Ascending aorta (tissue), 2 donors: ENCODE results near the gene NTS. TPM values are rescaled to one million over a fixed set of nuclear protein-coding genes. Genes with fewer than 3 reads are reported as not detected.

Source experiments
- DNase-seq, 2 donors: peaks; one replicate each; pipeline ENCODE4 v3.0.0-alpha.2; 2019; ENCODE audit warnings: low spot score in 2 of 2
- H3K27ac ChIP-seq, 2 donors: fragments of 200-600 bp; sonication (generic); one replicate each; pipeline ENCODE4 v1.5.1; 2016 to 2017; ENCODE audit warnings: mild to moderate bottlenecking in 1 of 2
- H3K27me3 ChIP-seq: fragments of 200-600 bp; sonication (generic); one replicate; pipeline ENCODE4 v1.5.1; 2017
- H3K36me3 ChIP-seq, 2 donors: fragments of 200-600 bp; sonication (generic); one replicate each; pipeline ENCODE4 v1.5.1; 2016
- H3K4me1 ChIP-seq, 2 donors: fragments of 200-600 bp; sonication (generic); one replicate each; pipeline ENCODE4 v1.5.1; 2016 to 2017; ENCODE audit warnings: mild to moderate bottlenecking in 1 of 2
- H3K4me3 ChIP-seq, 2 donors: fragments of 200-600 bp; sonication (generic); one replicate each; pipeline ENCODE4 v1.5.1; 2016 to 2017; ENCODE audit warnings: mild to moderate bottlenecking in 1 of 2
- H3K9me3 ChIP-seq, 2 donors: fragments of 200-600 bp; sonication (generic); one replicate each; pipeline ENCODE4 v1.5.1; 2016
- intact Hi-C: fragments of 100-400 bp; cut with DNase I; formaldehyde crosslinking; loops from one replicate; pipeline ENCODE4 v1.15.1; 2023
- total RNA-seq: library from RNA; depleted of rRNA; stranded (reverse); fragments of >200 nt; gene quantifications from one replicate; pipeline ENCODE4 v1.1.0, GENCODE V29; 2016
- TF ChIP-seq, protein P1 (sequence below), 3 experiments: fragments of 200-600 bp in 2 of 3; fragments of 450-650 bp in 1 of 3; sonication (generic) in 2 of 3; IDR thresholded peaks; one replicate each; pipeline ENCODE4 v1.5.1; 2016 to 2019; ENCODE audit warnings: antibody characterized with exemption in 3 of 3, mild to moderate bottlenecking in 1 of 3, moderate library complexity in 1 of 3

The NTS gene, protein sequence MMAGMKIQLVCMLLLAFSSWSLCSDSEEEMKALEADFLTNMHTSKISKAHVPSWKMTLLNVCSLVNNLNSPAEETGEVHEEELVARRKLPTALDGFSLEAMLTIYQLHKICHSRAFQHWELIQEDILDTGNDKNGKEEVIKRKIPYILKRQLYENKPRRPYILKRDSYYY
- not detected for total RNA-seq

DNA sequence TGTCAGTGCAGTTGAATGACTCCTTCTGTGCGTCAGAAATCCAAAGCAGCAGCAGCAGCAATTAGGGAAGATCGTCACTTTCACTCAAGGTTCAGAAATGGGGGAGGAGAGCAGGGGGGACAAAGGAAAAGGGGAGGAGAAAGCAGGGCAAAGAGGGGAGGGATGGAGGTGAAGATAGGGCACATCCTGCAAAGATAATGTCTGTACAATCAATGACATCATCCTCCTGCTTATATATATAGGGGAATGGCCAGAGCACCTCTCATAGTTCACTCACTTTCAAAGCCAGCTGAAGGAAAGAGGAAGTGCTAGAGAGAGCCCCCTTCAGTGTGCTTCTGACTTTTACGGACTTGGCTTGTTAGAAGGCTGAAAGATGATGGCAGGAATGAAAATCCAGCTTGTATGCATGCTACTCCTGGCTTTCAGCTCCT, at the start of gene NTS:
Gene NTS, plus strand, starts transcription at position 265 of the 431 bp plus-strand sequence. Its CDS starts 109 bp downstream, at position 374.
- Histone ChIP-seq H3K27me3 (no peaks in the 10 kb centered on the region), H3K9me3 (no peaks in the 10 kb centered on the region), H3K4me1 (no peaks in the 10 kb centered on the region), H3K36me3 (no peaks in the 10 kb centered on the region), H3K4me3 (no peak within 1 kb of the TSS), H3K27ac (no peak within 1 kb of the TSS)
- TF ChIP-seq, protein P1, sequence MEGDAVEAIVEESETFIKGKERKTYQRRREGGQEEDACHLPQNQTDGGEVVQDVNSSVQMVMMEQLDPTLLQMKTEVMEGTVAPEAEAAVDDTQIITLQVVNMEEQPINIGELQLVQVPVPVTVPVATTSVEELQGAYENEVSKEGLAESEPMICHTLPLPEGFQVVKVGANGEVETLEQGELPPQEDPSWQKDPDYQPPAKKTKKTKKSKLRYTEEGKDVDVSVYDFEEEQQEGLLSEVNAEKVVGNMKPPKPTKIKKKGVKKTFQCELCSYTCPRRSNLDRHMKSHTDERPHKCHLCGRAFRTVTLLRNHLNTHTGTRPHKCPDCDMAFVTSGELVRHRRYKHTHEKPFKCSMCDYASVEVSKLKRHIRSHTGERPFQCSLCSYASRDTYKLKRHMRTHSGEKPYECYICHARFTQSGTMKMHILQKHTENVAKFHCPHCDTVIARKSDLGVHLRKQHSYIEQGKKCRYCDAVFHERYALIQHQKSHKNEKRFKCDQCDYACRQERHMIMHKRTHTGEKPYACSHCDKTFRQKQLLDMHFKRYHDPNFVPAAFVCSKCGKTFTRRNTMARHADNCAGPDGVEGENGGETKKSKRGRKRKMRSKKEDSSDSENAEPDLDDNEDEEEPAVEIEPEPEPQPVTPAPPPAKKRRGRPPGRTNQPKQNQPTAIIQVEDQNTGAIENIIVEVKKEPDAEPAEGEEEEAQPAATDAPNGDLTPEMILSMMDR (IDR thresholded peaks at IDR 0.05): no peak
- intact Hi-C loops: no loop called here
- no peak for DNase-seq

DNA sequence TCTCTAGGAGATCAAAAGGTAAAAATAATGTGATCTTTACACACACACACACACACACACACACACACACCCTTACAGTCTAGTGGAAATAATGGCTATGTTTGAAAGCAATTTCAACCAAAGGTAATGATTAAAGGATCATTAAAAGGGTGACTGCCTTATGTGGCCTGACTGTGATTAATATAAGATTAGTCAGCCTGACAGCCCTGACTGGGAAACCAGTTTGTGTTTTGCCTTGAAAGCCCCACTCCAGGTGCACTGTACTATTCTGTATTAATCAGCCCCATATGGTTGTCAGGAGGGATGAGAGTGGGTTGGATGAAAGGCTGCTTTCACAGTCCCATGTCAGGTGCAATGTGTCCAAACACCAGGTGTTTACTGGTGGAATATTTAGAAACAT, 48.3 kb upstream of the NTS start:
- no peaks in the 10 kb centered on the region for H3K27me3 ChIP-seq
- TF ChIP-seq, protein P1 (IDR thresholded peaks at IDR 0.05): no peak
- no peaks in the 10 kb centered on the region for H3K36me3 ChIP-seq
- H3K27ac ChIP-seq: no peak overlapping the region
- peaks cover 0 to 3% of the 10 kb centered on the region in 2 donors for H3K4me1 ChIP-seq
- H3K9me3 ChIP-seq: no peaks in the 10 kb centered on the region
- intact Hi-C loops: no loop called here
- H3K4me3 ChIP-seq: no peak overlapping the region
- DNase-seq: no peak

DNA sequence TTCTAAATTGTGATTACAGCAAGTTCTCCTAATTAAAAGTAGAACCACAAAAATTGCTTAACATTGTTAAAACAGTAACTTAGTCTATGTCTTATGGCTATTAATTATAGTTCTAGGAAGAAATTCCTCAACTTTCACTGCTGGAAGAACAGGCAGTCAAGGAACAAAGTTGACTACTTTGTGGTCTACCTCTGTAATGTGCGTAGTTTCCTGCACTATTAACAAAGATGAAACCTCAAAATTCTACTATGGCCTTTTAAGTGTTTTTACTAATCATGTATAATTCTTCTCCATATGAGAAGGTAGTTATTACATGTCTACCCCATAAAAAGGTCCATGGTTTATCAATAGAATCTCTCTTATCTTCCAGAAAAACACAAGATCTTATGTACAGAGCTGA, 45.5 kb upstream of the NTS start:
- no peak for DNase-seq
- Histone ChIP-seq H3K27me3 (no peaks in the 10 kb centered on the region), H3K27ac (no peak overlapping the region), H3K9me3 (no peaks in the 10 kb centered on the region), H3K36me3 (no peaks in the 10 kb centered on the region), H3K4me1 (peaks cover 0 to 7% of the 10 kb centered on the region in 2 donors), H3K4me3 (no peak overlapping the region)
- TF ChIP-seq, protein P1 (IDR thresholded peaks at IDR 0.05): no peak
- intact Hi-C loops: no loop called here

DNA sequence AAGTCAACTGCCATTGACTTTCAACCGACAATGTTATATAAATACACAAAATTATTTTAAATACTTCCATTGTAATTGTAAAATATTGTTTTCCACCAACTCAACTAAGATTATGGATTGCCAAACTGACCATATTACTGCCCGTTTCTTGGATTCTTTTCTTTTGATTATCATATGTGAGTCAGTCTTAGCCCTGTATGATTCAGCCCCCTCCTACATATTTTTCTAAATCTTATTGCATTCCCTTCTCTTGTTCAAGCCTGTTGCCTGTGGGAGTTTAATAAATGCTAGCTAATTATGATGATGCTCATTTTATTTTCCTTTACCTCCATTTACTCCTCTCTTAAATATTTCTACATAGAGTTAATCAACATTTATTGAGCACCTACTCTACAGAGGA, 44.7 kb upstream of the NTS start:
- intact Hi-C loops: no loop called here
- H3K27ac ChIP-seq: no peak overlapping the region
- TF ChIP-seq, protein P1 (IDR thresholded peaks at IDR 0.05): no peak
- H3K36me3 ChIP-seq: no peaks in the 10 kb centered on the region
- no peak overlapping the region for H3K4me3 ChIP-seq
- DNase-seq: no peak
- H3K9me3 ChIP-seq: no peaks in the 10 kb centered on the region
- H3K27me3 ChIP-seq: no peaks in the 10 kb centered on the region
- H3K4me1 ChIP-seq: peaks cover 0 to 7% of the 10 kb centered on the region in 2 donors

DNA sequence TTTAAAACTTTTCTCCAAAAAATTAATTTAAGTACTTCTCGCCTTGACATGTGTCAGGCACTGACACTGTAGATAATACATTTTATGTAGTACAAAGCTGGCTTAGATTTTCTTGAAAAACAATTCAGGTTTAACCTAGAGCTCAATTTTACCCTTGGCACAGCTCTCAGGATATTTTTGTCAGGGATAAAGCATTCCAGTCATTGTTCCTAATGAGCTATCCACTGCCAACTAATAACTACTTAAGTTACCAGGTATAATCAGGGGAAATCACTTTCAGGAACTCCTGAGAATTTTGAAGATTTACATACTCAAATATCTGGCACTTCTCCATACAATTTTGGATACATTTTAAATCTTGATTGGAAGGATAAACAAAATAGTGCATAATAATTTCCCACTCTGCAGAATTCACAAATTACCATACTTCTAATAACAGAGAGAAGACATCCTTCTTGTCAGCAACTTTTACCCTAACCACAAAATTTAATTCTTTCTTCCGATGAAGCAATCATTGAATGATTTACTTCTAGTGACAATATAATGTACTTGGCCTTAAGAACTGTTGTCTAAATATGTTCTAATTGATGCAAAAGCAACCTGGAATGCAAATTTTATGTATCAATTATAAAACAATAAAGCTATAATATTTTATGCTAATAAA, 42.6 kb upstream of the NTS start:
- no peak overlapping the region for H3K27ac ChIP-seq
- H3K27me3 ChIP-seq: no peaks in the 10 kb centered on the region
- H3K4me3 ChIP-seq: no peak overlapping the region
- no peaks in the 10 kb centered on the region for H3K9me3 ChIP-seq
- TF ChIP-seq, protein P1 (IDR thresholded peaks at IDR 0.05): no peak
- peaks cover 0 to 7% of the 10 kb centered on the region in 2 donors for H3K4me1 ChIP-seq
- H3K36me3 ChIP-seq: no peaks in the 10 kb centered on the region
- DNase-seq: no peak
- intact Hi-C loops: loop anchor here (10.0 kb wide), 1 partner anchor 117 kb away; no protein-coding TSS in a partner anchor
